Limb (tissue), 2 donors: ENCODE data around the gene RNF4.
"Not testable (repeated sequence)": the region's sequence is repeated elsewhere in the genome, so short reads cannot be mapped to it uniquely, and the experiment has no call there.

Source experiments
- DNase-seq, 2 donors: peaks; one replicate each; pipeline ENCODE4 v3.0.0-alpha.2; 2016; ENCODE audit errors: extremely low spot score in 2 of 2

Gene RNF4

DNA sequence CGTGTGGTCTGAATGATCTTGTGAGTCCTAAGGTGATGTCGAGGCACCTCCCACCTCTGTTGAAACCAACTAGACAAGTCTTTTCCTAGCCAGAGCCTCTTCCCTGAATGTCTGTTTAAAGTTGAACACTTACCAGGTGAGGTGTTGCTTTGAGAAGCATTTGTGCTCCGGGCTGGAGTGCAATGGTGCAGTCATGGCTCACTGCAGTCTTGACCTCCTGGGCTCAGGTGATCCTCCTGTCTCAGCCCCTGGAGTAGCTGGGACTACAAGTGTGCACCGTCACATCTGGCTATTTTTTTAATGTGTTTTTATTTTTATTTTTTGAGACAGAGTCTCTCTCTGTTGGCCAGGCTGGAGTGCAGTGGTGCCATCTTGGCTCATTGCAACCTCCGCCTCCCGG, 18.1 kb downstream of the RNF4 start:
- no peak for DNase-seq

DNA sequence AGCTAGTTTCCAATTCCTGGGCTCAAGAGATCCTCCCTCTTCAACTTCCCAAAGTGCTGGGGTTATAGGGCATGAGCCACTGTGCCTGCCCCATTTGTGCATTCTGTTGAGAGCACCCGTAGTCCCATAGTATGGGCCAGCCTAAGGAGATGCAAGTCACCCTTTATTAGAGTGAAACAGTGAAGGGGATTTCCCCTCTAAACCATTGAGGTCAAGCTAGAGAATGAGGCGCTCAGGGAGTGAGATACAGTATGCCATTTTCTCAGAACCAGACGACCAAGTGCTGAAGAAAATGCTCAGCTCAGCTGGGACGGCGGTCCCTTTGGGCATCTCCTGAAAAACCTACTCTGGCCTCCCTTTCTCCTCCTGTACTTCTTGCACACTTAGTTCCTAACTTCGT, 18.7 kb downstream of the RNF4 start:
- no peak for DNase-seq

DNA sequence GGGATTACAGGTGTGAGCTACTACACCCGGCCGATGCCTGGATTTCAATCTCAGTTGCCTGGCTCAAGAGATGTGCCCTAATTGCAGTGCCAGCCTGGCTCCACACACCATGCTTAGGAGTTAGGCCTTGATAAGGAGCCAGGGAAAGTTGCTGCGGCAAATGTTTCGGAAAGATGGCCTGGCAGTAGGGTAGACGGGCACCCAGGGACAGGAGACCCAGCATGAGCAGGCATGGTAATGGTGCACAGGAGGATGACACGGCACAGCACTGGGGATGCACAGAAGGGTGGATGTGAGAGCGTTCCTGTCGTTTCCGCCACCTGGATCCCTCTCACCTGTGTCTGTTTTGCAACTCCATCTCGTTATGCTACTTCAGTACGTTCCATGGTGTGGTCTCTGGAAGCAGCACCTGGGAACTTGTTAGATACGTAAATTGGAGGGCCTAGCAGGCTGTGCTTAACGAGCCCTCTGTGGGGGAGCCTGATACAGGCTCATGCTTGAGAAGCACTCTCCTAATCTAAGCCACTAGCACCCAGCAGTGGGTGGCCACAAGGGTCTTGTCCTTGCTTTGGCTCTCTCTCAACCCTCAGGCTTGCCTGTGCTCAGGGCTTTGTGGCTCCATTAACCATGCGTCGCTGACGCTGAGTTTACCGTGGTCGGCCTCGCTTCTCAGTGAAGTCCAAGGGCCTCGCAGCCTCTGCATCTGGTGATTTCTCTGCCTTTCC, 20.3 kb downstream of the RNF4 start:
- DNase-seq = no peak

DNA sequence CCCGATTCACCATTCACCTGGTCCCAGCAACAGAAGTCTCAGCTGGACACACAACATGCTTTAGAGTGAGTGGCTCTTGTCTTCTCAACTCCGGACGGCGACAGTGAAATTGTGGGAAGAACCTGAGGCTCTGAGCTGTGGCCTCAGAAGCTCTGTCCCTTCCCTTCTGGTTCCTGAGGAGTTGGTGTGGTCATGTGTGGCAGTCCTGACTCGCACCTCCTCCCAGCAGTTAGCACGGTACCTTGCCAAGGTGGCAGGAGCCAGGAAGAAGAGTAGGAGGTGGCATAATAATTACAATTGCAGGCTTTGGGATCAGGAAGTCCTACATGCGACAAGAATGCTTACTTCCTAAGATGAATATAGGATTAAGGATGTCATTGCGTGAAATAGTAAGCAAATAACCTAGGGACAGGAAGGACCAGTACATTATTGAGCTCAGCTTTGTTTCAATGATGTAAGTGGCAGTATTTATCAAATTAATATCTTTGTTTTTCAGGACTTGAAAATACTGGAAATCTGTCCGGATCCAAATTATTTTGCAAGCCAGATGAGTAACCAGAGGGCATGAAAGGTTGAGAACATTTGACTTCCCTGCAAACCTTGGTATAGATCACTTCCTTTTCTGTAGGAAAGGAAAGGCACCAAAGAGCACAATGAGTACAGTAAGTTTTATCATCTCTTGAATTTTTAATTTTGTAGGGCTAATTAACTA, 21.1 kb downstream of the RNF4 start:
- no peak for DNase-seq

DNA sequence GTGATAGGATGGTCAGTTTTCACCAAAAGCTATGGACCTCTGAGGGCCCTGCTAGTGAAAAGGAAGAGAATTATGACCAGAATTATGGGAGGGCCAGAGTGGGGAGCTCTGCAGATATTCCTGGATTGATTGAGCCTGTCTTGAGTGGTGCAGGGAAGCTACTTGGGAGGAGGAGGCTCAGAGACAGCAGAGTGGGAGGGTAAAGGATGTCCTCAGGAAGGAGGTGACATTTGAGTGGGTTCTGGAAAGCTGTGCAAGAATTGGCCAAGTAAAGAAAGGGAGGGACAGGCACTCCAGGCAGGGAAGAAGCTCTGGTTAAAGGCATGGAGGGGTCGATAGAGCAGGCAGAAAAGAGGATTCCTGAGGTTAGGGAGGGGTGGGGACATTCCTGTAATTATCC, 24.1 kb downstream of the RNF4 start:
- no peak for DNase-seq

DNA sequence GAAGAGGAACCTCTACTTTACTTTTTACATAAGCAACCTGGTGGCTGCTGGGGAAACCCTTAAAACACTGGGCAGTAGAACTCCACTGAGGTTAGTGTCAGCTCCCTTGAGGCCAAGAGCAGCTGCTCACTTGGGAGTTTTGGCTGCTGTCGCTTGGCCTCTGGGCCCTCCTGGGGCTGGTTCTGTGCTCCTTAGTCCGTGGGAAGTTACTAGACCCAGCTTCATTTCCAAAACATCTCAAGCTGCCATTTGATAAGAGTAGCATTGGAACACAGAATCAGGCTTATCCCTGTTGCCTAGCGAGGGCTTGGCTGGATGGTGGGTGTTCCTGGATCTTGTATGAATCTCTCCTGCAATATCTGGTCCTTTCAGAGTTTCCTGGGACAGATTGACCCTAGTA, 26.1 kb downstream of the RNF4 start:
- DNase-seq = no peak

DNA sequence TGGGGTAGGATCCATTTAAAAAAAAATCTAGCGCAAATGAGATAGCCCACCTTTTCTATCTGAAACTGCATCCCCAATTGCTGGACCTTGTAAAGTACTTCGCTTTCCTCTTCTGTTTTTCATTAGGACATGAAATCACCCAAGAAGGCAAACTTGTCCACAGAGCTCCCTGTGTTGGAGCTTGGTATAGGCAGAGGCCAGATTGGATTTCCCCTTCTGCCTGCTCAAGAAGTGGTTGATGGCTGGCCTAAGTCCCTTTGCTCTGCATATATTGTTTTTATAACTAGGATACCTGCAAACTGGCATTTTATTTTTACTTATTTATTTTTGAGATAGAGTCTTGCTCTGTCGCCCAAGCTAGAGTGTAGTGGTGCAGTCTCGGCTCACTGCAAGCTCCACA, 28.4 kb downstream of the RNF4 start:
- no peak for DNase-seq

DNA sequence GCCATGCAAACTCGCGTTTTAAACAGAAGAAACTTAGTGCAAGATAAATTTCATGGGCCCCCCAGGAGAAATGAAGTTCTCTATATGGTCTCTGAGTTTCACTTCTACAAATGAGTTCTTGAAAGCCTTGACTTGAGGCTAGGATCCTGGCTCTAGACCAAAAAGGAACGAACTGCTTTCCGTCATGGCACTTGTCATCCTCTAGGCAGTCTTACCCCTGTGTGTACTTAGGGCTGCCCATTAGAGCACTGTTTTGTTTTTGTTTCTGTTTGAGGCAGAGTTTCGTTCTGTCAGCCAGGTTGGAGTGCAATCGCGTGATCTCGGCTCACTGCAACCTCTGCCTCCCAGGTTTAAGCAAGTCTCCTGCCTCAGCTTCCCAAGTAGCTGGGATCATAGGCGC, 29.0 kb downstream of the RNF4 start:
- DNase-seq = no peak

DNA sequence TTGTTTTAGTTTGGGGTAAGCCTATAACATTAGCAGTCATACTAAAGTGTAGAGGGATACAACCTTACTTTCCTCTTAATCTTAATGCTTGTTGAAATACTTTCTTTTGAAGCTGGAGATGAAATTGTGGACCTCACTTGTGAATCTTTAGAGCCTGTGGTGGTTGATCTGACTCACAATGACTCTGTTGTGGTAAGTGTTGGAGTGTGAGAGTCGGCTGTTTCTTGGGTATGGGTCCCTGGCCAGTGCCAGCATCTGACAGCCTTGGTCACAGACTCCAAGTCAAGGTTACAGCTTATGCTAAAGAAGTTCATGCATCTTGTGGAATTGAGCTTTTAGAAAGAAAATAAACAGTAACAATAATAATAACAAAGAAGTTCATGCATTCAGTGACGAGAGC, 31.6 kb downstream of the RNF4 start:
- DNase-seq = no peak

DNA sequence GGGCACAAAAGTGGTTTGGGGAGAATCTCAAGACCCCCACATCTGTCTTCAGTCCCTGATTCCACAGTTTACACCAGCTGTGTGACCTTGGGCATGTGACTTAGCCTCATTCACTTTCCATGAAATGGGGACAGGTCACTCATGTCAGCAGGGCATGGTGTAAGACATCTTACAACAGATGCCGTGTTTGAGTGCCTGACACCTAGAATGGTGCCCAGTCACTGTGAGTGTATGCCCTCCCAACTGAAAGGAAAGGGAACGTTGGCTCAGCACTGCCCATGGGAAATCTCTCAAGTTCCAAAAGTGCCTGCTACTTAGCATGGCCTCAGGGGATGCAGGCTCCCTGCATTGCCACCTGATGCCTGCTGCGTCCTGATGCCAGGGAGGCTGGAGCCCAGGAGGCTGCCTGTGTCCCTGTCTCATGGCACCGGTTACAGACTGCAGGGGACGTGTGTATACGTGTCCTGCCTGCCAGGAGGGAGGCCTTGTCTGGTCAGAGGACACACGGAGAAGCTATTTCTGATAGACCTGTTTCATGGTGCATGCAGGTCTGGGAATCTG, 32.2 kb downstream of the RNF4 start:
- no peak for DNase-seq

DNA sequence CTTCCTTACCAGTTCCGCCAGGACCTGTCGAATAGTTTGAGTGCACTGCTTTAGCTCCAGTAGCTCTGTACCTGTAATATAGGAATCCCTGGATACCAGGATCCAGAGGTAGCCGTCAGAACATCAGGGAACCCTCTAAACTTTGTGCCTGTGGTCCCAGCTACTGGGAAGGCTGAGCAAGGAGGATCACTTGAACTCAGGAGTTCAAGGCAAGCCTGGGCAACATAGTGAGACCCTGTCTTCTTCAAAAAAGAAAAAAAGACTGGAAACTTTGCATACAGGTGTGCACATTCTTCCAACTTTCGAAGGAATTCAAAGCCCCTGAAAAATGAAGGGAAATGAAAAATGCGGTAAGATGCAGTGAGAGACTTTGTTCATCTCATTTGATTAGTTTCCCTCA, 34.9 kb downstream of the RNF4 start:
- no peak for DNase-seq

DNA sequence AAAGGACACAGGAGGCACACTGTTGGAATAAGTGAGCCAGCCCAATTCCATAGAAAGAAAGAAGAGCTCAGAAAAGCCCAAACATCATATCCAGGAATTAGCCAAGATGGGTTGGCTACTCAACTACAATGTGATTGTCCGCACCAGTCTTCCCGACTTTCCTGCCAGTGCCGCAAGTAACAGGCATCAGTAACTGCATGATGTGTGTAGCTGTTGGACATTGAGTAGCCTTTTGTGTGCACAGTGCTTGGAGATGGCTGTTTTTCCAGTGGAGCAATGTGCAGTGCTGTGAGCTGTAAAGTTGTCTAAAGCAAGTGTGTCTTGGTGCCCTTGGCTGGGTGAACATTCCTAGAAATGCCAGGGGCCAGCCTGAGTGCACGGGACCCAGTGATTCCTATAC, 38.4 kb downstream of the RNF4 start:
- DNase-seq = no peak

DNA sequence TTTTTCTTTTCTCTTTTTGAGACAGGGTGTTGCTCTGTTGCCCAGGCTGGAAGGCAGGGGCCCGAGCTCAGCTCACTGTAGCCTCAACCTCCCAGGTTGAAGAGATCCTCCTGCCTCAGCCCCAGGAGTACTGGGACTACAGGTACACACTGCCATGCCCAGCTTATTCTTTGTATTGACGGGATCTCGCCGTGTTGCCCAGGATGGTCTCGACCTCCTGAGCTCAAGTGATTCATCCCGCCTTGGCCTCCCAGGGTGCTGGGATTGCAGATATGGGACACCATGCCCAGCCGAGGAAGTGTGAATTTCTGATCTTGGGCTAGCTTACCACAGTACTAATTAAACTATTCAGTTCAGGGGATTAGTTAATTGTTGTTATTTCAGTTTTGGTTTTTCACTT, 38.9 kb downstream of the RNF4 start:
- DNase-seq = no peak

DNA sequence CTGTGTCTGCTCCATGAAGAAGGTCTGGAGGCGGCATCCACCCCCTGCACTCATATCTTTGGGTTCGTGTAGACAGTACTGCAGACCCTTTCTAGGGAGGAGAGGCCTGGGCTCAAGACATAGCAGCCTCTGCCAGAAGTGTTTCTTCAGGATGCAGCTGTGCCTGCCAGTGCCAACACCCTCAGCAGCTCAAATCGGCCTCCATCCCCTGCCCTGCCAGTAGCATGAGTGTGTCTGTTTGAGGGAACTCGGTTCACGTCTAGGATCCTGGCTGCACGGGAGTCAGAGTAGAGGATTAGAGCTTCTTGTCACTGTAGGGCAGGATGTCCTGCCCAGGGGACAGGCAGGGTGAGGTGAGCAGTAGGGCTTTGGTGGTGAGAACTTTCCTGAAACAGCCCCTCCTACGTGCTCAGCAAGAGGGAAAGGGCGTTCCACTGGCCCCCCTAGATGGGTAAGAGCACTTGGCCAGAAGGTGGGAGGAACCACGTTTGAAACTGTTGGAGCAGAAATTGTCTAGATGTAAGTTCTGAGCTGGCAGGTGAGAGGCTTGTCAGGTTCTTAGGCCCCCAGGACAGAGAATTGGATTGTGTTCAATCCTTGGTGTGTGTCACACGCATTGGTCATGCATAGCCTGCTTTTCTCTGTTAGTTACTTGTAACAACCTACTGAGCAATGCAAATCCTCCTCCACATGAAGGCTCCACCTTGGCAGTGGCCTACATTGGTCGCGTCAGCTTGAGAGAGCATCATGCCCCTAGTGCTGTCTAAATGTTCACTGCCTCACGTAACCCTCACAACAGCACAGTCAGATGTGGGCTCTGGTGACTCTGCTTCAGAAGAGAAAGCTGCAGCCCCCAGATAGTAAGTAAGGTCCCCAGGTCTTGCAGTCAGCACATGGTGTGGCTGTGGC, 41.7 kb downstream of the RNF4 start:
- no peak for DNase-seq

DNA sequence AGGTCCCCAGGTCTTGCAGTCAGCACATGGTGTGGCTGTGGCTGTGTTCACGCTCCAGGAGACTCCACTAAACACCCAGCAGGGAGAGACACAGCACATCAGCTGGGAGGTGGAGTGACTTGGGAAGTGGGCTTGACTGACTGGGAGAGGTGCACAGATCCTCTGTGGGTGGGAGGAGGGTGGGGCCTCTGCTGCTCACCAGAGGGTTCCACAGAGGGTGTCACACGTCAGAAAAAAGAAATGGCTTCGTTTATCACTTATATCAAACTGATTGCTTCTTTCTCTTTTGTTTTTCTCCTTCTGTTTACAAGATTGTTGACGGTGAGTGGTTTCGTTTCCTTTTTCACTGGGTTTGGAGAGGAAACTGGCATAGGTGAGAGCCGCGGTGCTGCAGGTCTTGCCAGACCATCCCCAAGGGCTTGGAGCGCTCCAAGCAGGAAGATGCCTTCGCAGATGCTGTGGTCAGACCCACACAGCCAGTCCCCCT, 42.8 kb downstream of the RNF4 start:
- DNase-seq = no peak

DNA sequence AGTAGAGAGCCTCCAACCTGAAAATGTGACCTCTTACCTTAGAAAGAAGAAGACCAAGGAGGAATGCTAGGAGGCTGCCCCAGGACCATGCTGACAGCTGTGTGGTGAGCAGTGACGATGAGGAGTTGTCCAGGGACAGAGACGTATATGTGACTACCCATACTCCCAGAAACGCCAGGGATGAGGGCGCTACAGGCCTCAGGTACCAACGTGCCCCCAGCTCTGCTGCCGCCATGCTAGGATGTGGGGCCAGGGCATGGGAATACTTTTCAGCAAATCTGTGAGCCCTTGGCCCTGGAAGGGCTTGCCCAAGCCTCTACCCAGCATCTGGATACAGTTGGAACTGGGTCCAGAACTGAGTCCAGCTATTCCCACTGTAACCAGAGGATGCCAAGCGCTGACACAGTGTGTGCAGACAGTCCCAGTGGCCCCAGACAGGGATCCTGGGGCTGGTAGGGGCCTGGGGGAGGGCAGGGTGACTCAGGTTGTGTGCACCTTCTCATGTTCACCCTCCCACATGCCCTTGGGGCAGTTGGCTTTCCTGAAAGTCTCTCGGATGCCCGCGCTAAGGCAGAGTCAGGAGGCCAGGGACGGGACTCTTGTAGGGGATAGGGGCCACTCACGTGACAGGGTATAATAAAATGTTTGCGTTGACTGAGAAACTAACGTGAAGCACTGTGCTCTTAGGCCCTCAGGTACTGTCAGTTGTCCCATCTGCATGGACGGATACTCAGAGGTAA, 43.7 kb downstream of the RNF4 start:
- no peak for DNase-seq

DNA sequence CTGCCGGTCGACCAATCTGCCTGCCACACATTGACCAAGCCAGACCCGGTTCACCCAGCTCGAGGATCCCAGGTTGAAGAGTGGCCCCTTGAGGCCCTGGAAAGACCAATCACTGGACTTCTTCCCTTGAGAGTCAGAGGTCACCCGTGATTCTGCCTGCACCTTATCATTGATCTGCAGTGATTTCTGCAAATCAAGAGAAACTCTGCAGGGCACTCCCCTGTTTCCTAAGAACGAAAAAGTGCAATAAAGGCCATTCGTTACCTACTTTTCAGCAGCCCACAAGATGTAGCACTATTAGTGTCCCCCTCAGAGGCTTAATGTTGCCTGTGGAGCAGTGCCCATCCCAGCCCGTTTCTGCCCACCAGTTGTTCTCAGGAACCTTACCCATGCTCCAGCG, 45.3 kb downstream of the RNF4 start:
- not testable (repeated sequence) for DNase-seq

DNA sequence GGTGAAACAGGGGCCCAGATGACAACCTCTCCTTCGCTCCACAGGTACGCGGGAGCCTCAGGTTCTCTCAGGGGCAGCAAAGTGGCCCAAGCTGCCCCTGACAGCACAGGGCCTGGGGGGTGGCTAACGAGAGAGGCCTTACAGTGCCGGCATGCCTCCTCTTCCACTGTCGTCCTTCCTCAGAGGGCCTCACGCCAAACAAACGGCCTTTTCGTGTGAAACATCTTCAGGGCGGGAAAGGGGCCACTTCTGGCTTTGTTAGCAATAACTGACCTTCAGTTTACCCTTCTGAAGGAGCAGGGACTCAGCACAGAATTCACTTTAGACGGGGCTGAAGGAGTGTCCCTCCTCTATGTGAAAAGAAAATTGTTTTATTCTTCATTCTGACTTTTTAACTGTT, 46.0 kb downstream of the RNF4 start:
- not testable (repeated sequence) for DNase-seq

DNA sequence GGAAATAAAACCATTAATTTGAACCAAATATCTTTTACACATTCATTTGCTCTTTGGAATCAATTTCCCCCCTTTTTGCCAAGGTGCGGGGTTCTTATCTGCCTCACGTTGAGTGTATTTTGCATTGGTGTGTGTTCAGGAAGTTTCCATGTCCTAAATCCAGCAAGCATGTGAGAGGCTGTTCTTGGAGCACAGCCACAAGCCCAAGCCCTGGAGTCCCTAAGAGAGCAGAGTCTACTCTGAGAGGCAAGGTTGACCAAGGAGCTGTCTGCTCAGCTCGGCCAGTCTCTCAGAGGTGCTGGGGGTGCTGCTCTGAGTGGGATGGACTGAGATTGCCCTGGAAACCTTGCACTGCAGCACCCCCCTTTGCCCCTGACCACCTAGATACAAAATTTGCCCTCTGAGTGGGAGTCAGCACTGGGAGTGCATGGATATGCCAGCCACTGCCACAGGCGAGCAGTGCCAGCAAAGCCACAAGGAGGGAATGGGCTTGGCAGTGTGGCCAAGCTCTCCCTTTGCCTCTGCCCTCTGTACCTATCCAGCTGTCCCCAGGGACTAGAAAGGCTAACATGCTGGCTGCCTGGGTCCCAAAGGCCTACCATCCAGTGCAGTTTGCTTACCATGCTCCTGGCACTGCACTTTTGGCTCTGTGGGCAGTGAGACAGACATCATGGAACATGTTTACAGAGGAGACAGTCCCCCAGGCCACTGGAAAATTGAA, 47.1 kb downstream of the RNF4 start:
- DNase-seq = no peak

DNA sequence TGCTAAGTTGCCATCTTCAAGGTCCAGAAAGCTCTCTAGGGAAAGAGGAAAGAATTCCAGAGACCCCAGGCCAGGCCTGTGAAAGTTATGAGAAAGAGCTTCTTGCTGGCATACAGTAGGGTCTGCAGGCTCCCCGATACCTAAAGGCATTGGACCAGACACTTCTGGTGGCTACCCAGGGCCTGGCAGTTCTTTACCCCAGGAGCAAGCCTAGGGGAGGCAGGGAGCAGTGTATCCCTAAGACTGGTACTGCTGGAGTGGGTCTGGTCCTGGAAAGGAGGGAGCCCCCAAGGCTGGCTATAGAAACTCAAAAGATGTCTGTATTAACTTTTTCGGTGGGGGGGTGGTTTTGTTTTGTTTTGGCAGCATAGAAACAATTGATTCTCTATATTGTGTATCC, 47.7 kb downstream of the RNF4 start:
- no peak for DNase-seq
